MM.1S (cell line): Measurements from ENCODE around the gene SEC23A.

Experiments
- DNase-seq: peaks from one replicate; pipeline ENCODE4 v3.0.0-alpha.2; 2015
- H2AFZ ChIP-seq: fragments of 300-600 bp; sonication (generic); 2 replicates; pipeline ENCODE4 v1.6.0; 2016; ENCODE audit warnings: antibody characterized with exemption, low read length
- H3F3A ChIP-seq: fragments of 300-600 bp; sonication (generic); 2 replicates; pipeline ENCODE4 v1.6.1; 2016; ENCODE audit warnings: mild to moderate bottlenecking, antibody characterized with exemption, low read length, moderate library complexity, mixed read lengths; ENCODE audit not compliant: insufficient read depth
- H3K27ac ChIP-seq: fragments of 300-600 bp; sonication (generic); 2 replicates; pipeline ENCODE4 v1.5.1; 2016; ENCODE audit warnings: mild to moderate bottlenecking, low read length
- H3K27me3 ChIP-seq: fragments of 300-600 bp; sonication (generic); replicated peaks from 2 replicates; pipeline ENCODE4 v1.6.0; 2016; ENCODE audit warnings: low read length; ENCODE audit not compliant: insufficient read depth
- H3K36me3 ChIP-seq: fragments of 300-600 bp; sonication (generic); replicated peaks from 2 replicates; pipeline ENCODE4 v1.6.1; 2016; ENCODE audit warnings: mild to moderate bottlenecking, low read length, mixed read lengths; ENCODE audit not compliant: insufficient read depth
- H3K4me1 ChIP-seq: fragments of 300-600 bp; sonication (generic); 2 replicates; pipeline ENCODE4 v1.6.1; 2016; ENCODE audit warnings: low read length, mixed read lengths
- H3K4me2 ChIP-seq: fragments of 300-600 bp; sonication (generic); 2 replicates; pipeline ENCODE4 v1.6.0; 2016; ENCODE audit warnings: low read depth, low read length
- H3K4me3 ChIP-seq: fragments of 300-600 bp; sonication (generic); 2 replicates; pipeline ENCODE4 v1.5.1; 2016; ENCODE audit warnings: low read length, mixed read lengths
- H3K79me2 ChIP-seq: fragments of 300-600 bp; sonication (generic); 2 replicates; pipeline ENCODE4 v1.6.1; 2016; ENCODE audit warnings: mixed run types, low read length, mixed read lengths
- H3K9ac ChIP-seq: fragments of 300-600 bp; sonication (generic); 2 replicates; pipeline ENCODE4 v1.6.1; 2016; ENCODE audit warnings: low read length, mixed read lengths
- H3K9me2 ChIP-seq: fragments of 300-600 bp; sonication (generic); replicated peaks from 2 replicates; pipeline ENCODE4 v1.6.1; 2016; ENCODE audit warnings: mild to moderate bottlenecking, low read length, mixed read lengths; ENCODE audit not compliant: insufficient read depth
- H3K9me3 ChIP-seq: fragments of 300-600 bp; sonication (generic); replicated peaks from 2 replicates; pipeline ENCODE4 v1.6.1; 2016; ENCODE audit warnings: mild to moderate bottlenecking, low read length, mixed read lengths; ENCODE audit not compliant: insufficient read depth
- H4K20me1 ChIP-seq: fragments of 300-600 bp; sonication (generic); 2 replicates; pipeline ENCODE4 v1.6.1; 2016; ENCODE audit warnings: mild to moderate bottlenecking, low read length, moderate library complexity, mixed read lengths; ENCODE audit not compliant: insufficient read depth
- EZH2 ChIP-seq: fragments of 300-600 bp; sonication (generic); optimal IDR thresholded peaks from 2 replicates; pipeline ENCODE3; 2017; ENCODE audit warnings: low read depth, mild to moderate bottlenecking, antibody characterized with exemption, low read length, mixed read lengths
- EZH2phosphoT487 ChIP-seq: fragments of 300-600 bp; sonication (generic); IDR thresholded peaks from 2 replicates; pipeline ENCODE4 v1.6.1; 2018; ENCODE audit warnings: antibody characterized with exemption, low read length
- TF ChIP-seq, protein P1 (sequence below): fragments of 300-600 bp; sonication (generic); IDR thresholded peaks from 2 replicates; pipeline ENCODE4 v1.5.1; 2016; ENCODE audit warnings: antibody characterized with exemption, low read length, mixed read lengths

The SEC23A gene

DNA sequence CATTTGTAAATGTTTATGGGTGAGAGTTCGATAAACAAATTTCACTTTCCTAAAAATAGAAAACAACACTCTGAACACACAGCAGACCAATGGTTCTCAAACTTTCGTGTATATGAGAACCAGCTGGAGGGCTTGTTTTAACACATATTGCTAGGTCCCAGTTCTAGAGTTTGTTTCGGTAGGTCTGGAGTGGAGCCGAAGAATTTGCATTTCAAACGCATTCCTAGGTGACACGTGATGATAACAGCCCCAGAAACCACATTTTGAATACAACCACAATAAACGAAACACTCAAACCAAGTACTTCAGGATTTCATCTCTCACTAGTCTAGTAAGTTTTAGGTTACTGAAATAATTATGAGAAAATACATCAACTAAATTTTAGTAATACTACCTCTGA, 17.1 kb downstream of the SEC23A start:
- H3K4me1 ChIP-seq = no peaks in the 10 kb centered on the region
- H3K27ac ChIP-seq = no peak overlapping the region
- no peaks in the 10 kb centered on the region for H3K36me3 ChIP-seq
- TF ChIP-seq EZH2 (no peak), EZH2phosphoT487 (no peak)
- TF ChIP-seq, protein P1, sequence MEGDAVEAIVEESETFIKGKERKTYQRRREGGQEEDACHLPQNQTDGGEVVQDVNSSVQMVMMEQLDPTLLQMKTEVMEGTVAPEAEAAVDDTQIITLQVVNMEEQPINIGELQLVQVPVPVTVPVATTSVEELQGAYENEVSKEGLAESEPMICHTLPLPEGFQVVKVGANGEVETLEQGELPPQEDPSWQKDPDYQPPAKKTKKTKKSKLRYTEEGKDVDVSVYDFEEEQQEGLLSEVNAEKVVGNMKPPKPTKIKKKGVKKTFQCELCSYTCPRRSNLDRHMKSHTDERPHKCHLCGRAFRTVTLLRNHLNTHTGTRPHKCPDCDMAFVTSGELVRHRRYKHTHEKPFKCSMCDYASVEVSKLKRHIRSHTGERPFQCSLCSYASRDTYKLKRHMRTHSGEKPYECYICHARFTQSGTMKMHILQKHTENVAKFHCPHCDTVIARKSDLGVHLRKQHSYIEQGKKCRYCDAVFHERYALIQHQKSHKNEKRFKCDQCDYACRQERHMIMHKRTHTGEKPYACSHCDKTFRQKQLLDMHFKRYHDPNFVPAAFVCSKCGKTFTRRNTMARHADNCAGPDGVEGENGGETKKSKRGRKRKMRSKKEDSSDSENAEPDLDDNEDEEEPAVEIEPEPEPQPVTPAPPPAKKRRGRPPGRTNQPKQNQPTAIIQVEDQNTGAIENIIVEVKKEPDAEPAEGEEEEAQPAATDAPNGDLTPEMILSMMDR = no peak
- H3K4me2 ChIP-seq = no peak overlapping the region
- no peaks in the 10 kb centered on the region for H3K79me2 ChIP-seq
- no peaks in the 10 kb centered on the region for H4K20me1 ChIP-seq
- no peaks in the 10 kb centered on the region for H3K9me2 ChIP-seq
- no peaks in the 10 kb centered on the region for H3F3A ChIP-seq
- no peaks in the 10 kb centered on the region for H3K9me3 ChIP-seq
- DNase-seq = no peak
- H2AFZ ChIP-seq = no peak overlapping the region
- H3K9ac ChIP-seq = no peak overlapping the region
- no peak overlapping the region for H3K4me3 ChIP-seq
- no peaks in the 10 kb centered on the region for H3K27me3 ChIP-seq

DNA sequence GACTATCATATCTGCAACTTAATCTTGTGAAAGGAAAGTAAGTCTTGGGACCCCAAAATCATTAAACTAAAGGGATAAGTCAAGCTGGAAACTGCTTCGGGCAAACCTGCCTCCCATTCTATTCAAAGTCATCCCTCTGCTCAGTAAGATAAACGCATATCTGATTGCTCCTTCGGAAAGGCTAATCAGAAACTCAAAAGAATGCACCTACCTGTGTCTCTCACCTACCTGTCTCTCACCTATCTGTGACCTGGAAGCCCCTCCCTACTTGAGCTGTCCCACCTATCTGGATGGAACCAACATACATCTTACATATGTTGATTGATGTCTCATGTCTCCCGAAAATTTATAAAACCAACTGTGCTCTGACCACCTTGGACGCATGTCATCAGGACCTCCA, 19.9 kb downstream of the SEC23A start:
- no peaks in the 10 kb centered on the region for H3K79me2 ChIP-seq
- no peak overlapping the region for H2AFZ ChIP-seq
- no peaks in the 10 kb centered on the region for H3K9me3 ChIP-seq
- H3K4me2 ChIP-seq = no peak overlapping the region
- no peak overlapping the region for H3K27ac ChIP-seq
- no peaks in the 10 kb centered on the region for H3K9me2 ChIP-seq
- no peak for DNase-seq
- H3K4me3 ChIP-seq = no peak overlapping the region
- H3F3A ChIP-seq = no peaks in the 10 kb centered on the region
- no peaks in the 10 kb centered on the region for H4K20me1 ChIP-seq
- no peaks in the 10 kb centered on the region for H3K36me3 ChIP-seq
- H3K4me1 ChIP-seq = no peaks in the 10 kb centered on the region
- TF ChIP-seq, protein P1 = no peak
- TF ChIP-seq EZH2 (no peak), EZH2phosphoT487 (no peak)
- H3K27me3 ChIP-seq = no peaks in the 10 kb centered on the region
- H3K9ac ChIP-seq = no peak overlapping the region

DNA sequence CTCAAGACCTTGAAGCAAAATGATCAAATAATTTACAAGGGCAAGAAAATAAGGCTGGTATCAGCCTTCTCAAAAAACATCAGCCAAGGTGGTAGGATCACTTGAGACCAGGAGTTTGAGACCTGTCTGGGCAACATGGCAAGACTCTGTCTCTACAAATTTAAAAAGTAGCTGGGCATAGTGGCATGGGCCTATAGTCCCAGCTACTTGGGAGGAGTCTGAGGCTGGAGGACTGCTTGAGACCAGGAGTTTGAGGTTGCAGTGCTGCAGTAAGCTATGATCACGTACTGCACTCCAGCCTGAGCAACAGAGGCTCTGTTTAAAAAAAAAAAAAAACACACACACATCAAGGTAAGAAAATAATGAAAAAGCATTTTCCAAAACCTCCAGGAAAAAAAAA, 22.1 kb downstream of the SEC23A start:
- H3K79me2 ChIP-seq = no peaks in the 10 kb centered on the region
- no peak overlapping the region for H3K4me2 ChIP-seq
- no peak overlapping the region for H3K27ac ChIP-seq
- no peak overlapping the region for H3K9ac ChIP-seq
- no peaks in the 10 kb centered on the region for H3F3A ChIP-seq
- no peaks in the 10 kb centered on the region for H3K27me3 ChIP-seq
- TF ChIP-seq, protein P1 = no peak
- no peak for TF ChIP-seq EZH2
- no peak for TF ChIP-seq EZH2phosphoT487
- no peak overlapping the region for H2AFZ ChIP-seq
- no peak for DNase-seq
- H4K20me1 ChIP-seq = no peaks in the 10 kb centered on the region
- no peaks in the 10 kb centered on the region for H3K4me1 ChIP-seq
- no peaks in the 10 kb centered on the region for H3K9me2 ChIP-seq
- H3K9me3 ChIP-seq = no peaks in the 10 kb centered on the region
- no peaks in the 10 kb centered on the region for H3K36me3 ChIP-seq
- H3K4me3 ChIP-seq = no peak overlapping the region

DNA sequence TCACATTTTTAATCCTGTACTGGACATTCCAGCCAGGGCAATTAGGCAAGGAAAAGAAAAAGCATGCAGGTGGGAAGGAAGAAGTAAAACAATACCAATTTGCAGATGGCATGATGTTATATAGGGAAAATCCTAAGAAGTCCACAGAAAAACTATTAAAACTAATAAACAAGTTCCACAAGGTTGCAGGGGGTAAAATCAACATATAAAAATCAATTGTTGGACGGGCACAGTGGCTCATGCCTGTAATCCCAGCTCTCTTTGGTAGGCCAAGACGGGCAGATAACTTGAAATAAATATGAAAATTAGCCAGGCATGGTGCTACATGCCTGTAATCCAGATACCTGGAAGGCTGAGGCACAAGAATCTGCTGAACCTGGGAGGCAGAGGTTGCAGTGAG, 31.9 kb downstream of the SEC23A start:
- Histone ChIP-seq H3K27ac (no peak overlapping the region), H3K27me3 (no peaks in the 10 kb centered on the region), H3K9me3 (no peaks in the 10 kb centered on the region), H4K20me1 (no peaks in the 10 kb centered on the region), H3F3A (no peaks in the 10 kb centered on the region), H3K79me2 (no peaks in the 10 kb centered on the region), H3K9ac (no peak overlapping the region), H3K9me2 (no peaks in the 10 kb centered on the region), H3K4me3 (no peak overlapping the region), H3K36me3 (no peaks in the 10 kb centered on the region), H3K4me1 (no peaks in the 10 kb centered on the region), H3K4me2 (no peak overlapping the region), H2AFZ (no peak overlapping the region)
- DNase-seq = no peak
- TF ChIP-seq, protein P1 = no peak
- TF ChIP-seq EZH2 (no peak), EZH2phosphoT487 (no peak)
